Progenitor cell of endocrine pancreas (in vitro differentiated cells): ENCODE measurements around the gene SLFN14. TPM values are rescaled to one million over a fixed set of nuclear protein-coding genes. Genes with fewer than 3 reads are reported as not detected.
"Not testable (repeated sequence)": the region's sequence is repeated elsewhere in the genome, so short reads cannot be mapped to it uniquely, and the experiment has no call there.

Experiments
- DNase-seq: peaks from one replicate; pipeline ENCODE4 v3.0.0; 2021; ENCODE audit warnings: low spot score; ENCODE audit not compliant: unreplicated experiment
- H3K27ac Mint-ChIP-seq: 2 replicates; pipeline ENCODE4 v1.8.0; 2021; ENCODE audit warnings: mild to moderate bottlenecking, moderate library complexity, mixed read lengths
- H3K27me3 Mint-ChIP-seq: 2 replicates; pipeline ENCODE4 v1.8.0; 2021; ENCODE audit warnings: mixed read lengths
- H3K36me3 Mint-ChIP-seq: 2 replicates; pipeline ENCODE4 v1.8.0; 2022; ENCODE audit warnings: mixed read lengths; ENCODE audit not compliant: insufficient read depth
- H3K4me1 Mint-ChIP-seq: 2 replicates; pipeline ENCODE4 v1.8.0; 2021; ENCODE audit warnings: low read depth, mixed read lengths
- H3K4me3 Mint-ChIP-seq: 2 replicates; pipeline ENCODE4 v1.8.0; 2021; ENCODE audit warnings: low read depth, mild to moderate bottlenecking, moderate library complexity, mixed read lengths
- H3K9me3 Mint-ChIP-seq: 2 replicates; pipeline ENCODE4 v1.8.0; 2021; ENCODE audit warnings: low read depth, mixed read lengths
- CTCF ChIP-seq: fragments of 200-600 bp; sonication (generic); IDR thresholded peaks from one replicate; pipeline ENCODE4 v1.5.0; 2021; ENCODE audit warnings: antibody characterized with exemption, mild to moderate bottlenecking; ENCODE audit not compliant: unreplicated experiment
- total RNA-seq: library from RNA; stranded (reverse); gene quantifications from 2 replicates; pipeline ENCODE4 v1.2.1, GENCODE V29; 2021

SLFN14 gene
- total RNA-seq, 1 donor from 2014 or later: not detected

- DNase-seq: no peak
- Mint-ChIP-seq H3K4me3 (no peak overlapping the region), H3K4me1 (no peaks in the 10 kb centered on the region), H3K36me3 (no peaks in the 10 kb centered on the region), H3K9me3 (no peaks in the 10 kb centered on the region), H3K27ac (no peak overlapping the region), H3K27me3 (peaks cover 25% of the 10 kb centered on the region)
- TF ChIP-seq CTCF: no peak
These were observed 19.2 kb downstream of the SLFN14 start for GRCh38 chr17:35541434-35541833.

- H3K27ac Mint-ChIP-seq: no peak overlapping the region
- DNase-seq: no peak
- no peaks in the 10 kb centered on the region for H3K9me3 Mint-ChIP-seq
- TF ChIP-seq CTCF: no peak
- no peaks in the 10 kb centered on the region for H3K36me3 Mint-ChIP-seq
- no peak overlapping the region for H3K4me3 Mint-ChIP-seq
- no peaks in the 10 kb centered on the region for H3K4me1 Mint-ChIP-seq
- H3K27me3 Mint-ChIP-seq: peaks cover 23% of the 10 kb centered on the region
These were observed 19.8 kb downstream of the SLFN14 start for GRCh38 chr17:35540589-35541404.

- no peak overlapping the region for H3K4me3 Mint-ChIP-seq
These were observed 21.0 kb downstream of the SLFN14 start for GRCh38 chr17:35539659-35540026.

GRCh38 chr17:35537601-35538141, 22.9 kb downstream of the SLFN14 start, which contains the start of gene SLFN12L:
TSS of gene SLFN12L (minus strand) at chr17:35537678. CDS start at chr17:35522364, 15,314 bp downstream.
- Mint-ChIP-seq H3K27ac (no peak within 1 kb of the TSS), H3K4me3 (no peak within 1 kb of the TSS), H3K4me1 (no peaks in the 10 kb centered on the region), H3K9me3 (no peaks in the 10 kb centered on the region), H3K36me3 (no peaks in the 10 kb centered on the region), H3K27me3 (peaks cover 18% of the 10 kb centered on the region)
- DNase-seq: no peak
- no peak for TF ChIP-seq CTCF

More at GRCh38 chr17:35539659-35540026, 21.0 kb downstream of the SLFN14 start:
- H3K4me1 Mint-ChIP-seq: no peaks in the 10 kb centered on the region
- no peaks in the 10 kb centered on the region for H3K36me3 Mint-ChIP-seq
- H3K27ac Mint-ChIP-seq: no peak overlapping the region
- TF ChIP-seq CTCF: no peak
- DNase-seq: no peak
- peaks cover 18% of the 10 kb centered on the region for H3K27me3 Mint-ChIP-seq
- H3K9me3 Mint-ChIP-seq: no peaks in the 10 kb centered on the region

GRCh38 chr17:35536664-35537171, 23.9 kb downstream of the SLFN14 start:
- TF ChIP-seq CTCF: no peak
- H3K4me3 Mint-ChIP-seq: no peak overlapping the region
- H3K36me3 Mint-ChIP-seq: no peaks in the 10 kb centered on the region
- peaks cover 18% of the 10 kb centered on the region for H3K27me3 Mint-ChIP-seq
- DNase-seq: no peak
- no peak overlapping the region for H3K27ac Mint-ChIP-seq
- no peaks in the 10 kb centered on the region for H3K9me3 Mint-ChIP-seq
- H3K4me1 Mint-ChIP-seq: no peaks in the 10 kb centered on the region

- not testable (repeated sequence) for H3K36me3 Mint-ChIP-seq, DNase-seq, H3K4me1 Mint-ChIP-seq, H3K9me3 Mint-ChIP-seq, H3K27ac Mint-ChIP-seq, H3K4me3 Mint-ChIP-seq
- H3K27me3 Mint-ChIP-seq: peaks cover 12% of the 10 kb centered on the region
These were observed 25.2 kb downstream of the SLFN14 start for GRCh38 chr17:35535406-35535805.
